ENCODE data around the gene WFDC11. TPM values are rescaled to one million over a fixed set of nuclear protein-coding genes. Genes with fewer than 3 reads are reported as not detected.
"Not testable (repeated sequence)": the region's sequence is repeated elsewhere in the genome, so short reads cannot be mapped to it uniquely, and the experiment has no call there.

The WFDC11 gene
- total RNA-seq, 1 experiment from 2014 or later, result not detected

- H3K4me2 ChIP-seq (ENCODE audit: insufficient read depth, insufficient read length, low read length), result no peak overlapping the region
- Mint-ChIP-seq H3K27ac (no peak overlapping the region), H3K36me3 (ENCODE audit: insufficient read depth in 1 of 3, low read depth in 3 of 3) (peaks cover 0 to 1% (median 0%) of the 10 kb centered on the region in 3 experiments; a peak in 2 of 7 replicates), H3K9me3 (peaks cover 8% of the 10 kb centered on the region in 2 experiments; a peak in 4 of 5 replicates), H3K4me3 (no peak overlapping the region), H3K27me3 (ENCODE audit: low read depth) (no peaks in the 10 kb centered on the region; the same call in 1 of the 2 replicates), H3K4me1 (peaks cover 0 to 2% of the 10 kb centered on the region in 2 experiments; a peak in 1 of 4 replicates)
- H2BK5ac ChIP-seq (ENCODE audit: insufficient read length, low read length), result no peak overlapping the region
- no peaks in the 10 kb centered on the region for H3K23me2 ChIP-seq (ENCODE audit: insufficient read length, low read depth, low read length, poor library complexity, severe bottlenecking)
- H3K79me1 ChIP-seq (ENCODE audit: insufficient read depth, low read depth, low read length, poor library complexity, severe bottlenecking), result no peaks in the 10 kb centered on the region
- H3K27ac ChIP-seq (ENCODE audit: insufficient read length, low read depth, low read length), result no peak overlapping the region
- no peaks in the 10 kb centered on the region for H3K27me3 ChIP-seq (ENCODE audit: insufficient read depth, low read length)
- H3K9me3 ChIP-seq (ENCODE audit: control insufficient read depth, low read depth, low read length), result no peaks in the 10 kb centered on the region
- H2BK120ac ChIP-seq (ENCODE audit: low read depth, low read length, poor library complexity, severe bottlenecking), result no peak overlapping the region
- no peak overlapping the region for H4K91ac ChIP-seq (ENCODE audit: insufficient read length, low read depth, low read length)
- H3T11ph ChIP-seq (ENCODE audit: low read length), result no peak overlapping the region
- no peak overlapping the region for H3K23ac ChIP-seq (ENCODE audit: insufficient read length, low read depth, low read length)
- no peak overlapping the region for H4K5ac ChIP-seq (ENCODE audit: insufficient read length, low read depth, low read length)
- no peak overlapping the region for H2AK5ac ChIP-seq (ENCODE audit: insufficient read length, low read length)
- H2BK15ac ChIP-seq (ENCODE audit: low read depth, low read length), result no peak overlapping the region
- no peak overlapping the region for H2AFZ ChIP-seq (ENCODE audit: low read length)
- no peak for TF ChIP-seq CTCF (conservative IDR thresholded peaks at IDR 0.05)
- H3K4ac ChIP-seq (ENCODE audit: low read depth, low read length), result no peak overlapping the region
- no peak overlapping the region for H3K56ac ChIP-seq (ENCODE audit: insufficient read length, low read depth, low read length)
- peaks cover 3% of the 10 kb centered on the region; the same call in 1 of the 2 replicates for H3K4me1 ChIP-seq (ENCODE audit: insufficient read depth, low read length)
- no peak overlapping the region for H3K9ac ChIP-seq (ENCODE audit: extremely low read depth, insufficient read length, low read length)
- no peak overlapping the region for H2BK20ac ChIP-seq (ENCODE audit: low read depth, low read length, poor library complexity, severe bottlenecking)
- H3K14ac ChIP-seq (ENCODE audit: insufficient read depth, low read length), result no peak overlapping the region
- no peak for DNase-seq
- no peak overlapping the region for H4K8ac ChIP-seq (replicated peaks; ENCODE audit: insufficient read length, low read depth, low read length)
- no peaks in the 10 kb centered on the region for H4K20me1 ChIP-seq (ENCODE audit: control insufficient read depth, insufficient read depth, insufficient read length)
- H2BK12ac ChIP-seq (ENCODE audit: insufficient read length, low read depth, low read length), result no peak overlapping the region
- H3K79me2 ChIP-seq (ENCODE audit: insufficient read depth, low read length), result no peaks in the 10 kb centered on the region
- no peak overlapping the region for H3K18ac ChIP-seq (ENCODE audit: insufficient read length, low read depth, low read length)
Observed at GRCh38 chr20:45672765-45673164, 2.7 kb upstream of the WFDC11 start.

GRCh38 chr20:45657038-45657437 lies 13.0 kb downstream of the WFDC11 start:
- H3K4ac ChIP-seq (ENCODE audit: low read depth, low read length); H4K91ac ChIP-seq (ENCODE audit: insufficient read length, low read depth, low read length); H2AK5ac ChIP-seq (ENCODE audit: insufficient read length, low read length); H4K20me1 ChIP-seq (ENCODE audit: control insufficient read depth, insufficient read depth, insufficient read length); H3K23me2 ChIP-seq (ENCODE audit: insufficient read length, low read depth, low read length, poor library complexity, severe bottlenecking); H3K56ac ChIP-seq (ENCODE audit: insufficient read length, low read depth, low read length); DNase-seq; H3K36me3 Mint-ChIP-seq (ENCODE audit: insufficient read depth in 1 of 3, low read depth in 3 of 3); H3K27me3 Mint-ChIP-seq (ENCODE audit: low read depth); H3K9ac ChIP-seq (ENCODE audit: extremely low read depth, insufficient read length, low read length); H3K27me3 ChIP-seq (ENCODE audit: insufficient read depth, low read length); H3K27ac Mint-ChIP-seq; H3K4me1 ChIP-seq (ENCODE audit: insufficient read depth, low read length); H4K5ac ChIP-seq (ENCODE audit: insufficient read length, low read depth, low read length); H3K27ac ChIP-seq (ENCODE audit: insufficient read length, low read depth, low read length); H3K79me1 ChIP-seq (ENCODE audit: insufficient read depth, low read depth, low read length, poor library complexity, severe bottlenecking); H3K79me2 ChIP-seq (ENCODE audit: insufficient read depth, low read length); H3T11ph ChIP-seq (ENCODE audit: low read length); H4K8ac ChIP-seq (replicated peaks; ENCODE audit: insufficient read length, low read depth, low read length); H3K4me3 Mint-ChIP-seq; H2AFZ ChIP-seq (ENCODE audit: low read length); H3K18ac ChIP-seq (ENCODE audit: insufficient read length, low read depth, low read length); H2BK5ac ChIP-seq (ENCODE audit: insufficient read length, low read length); H2BK12ac ChIP-seq (ENCODE audit: insufficient read length, low read depth, low read length); H2BK120ac ChIP-seq (ENCODE audit: low read depth, low read length, poor library complexity, severe bottlenecking); H3K4me1 Mint-ChIP-seq; H2BK20ac ChIP-seq (ENCODE audit: low read depth, low read length, poor library complexity, severe bottlenecking); H2BK15ac ChIP-seq (ENCODE audit: low read depth, low read length); H3K9me3 ChIP-seq (ENCODE audit: control insufficient read depth, low read depth, low read length); H3K4me2 ChIP-seq (ENCODE audit: insufficient read depth, insufficient read length, low read length); H3K14ac ChIP-seq (ENCODE audit: insufficient read depth, low read length); H3K23ac ChIP-seq (ENCODE audit: insufficient read length, low read depth, low read length): not testable (repeated sequence)
- H3K9me3 Mint-ChIP-seq, result peaks cover 6 to 14% of the 10 kb centered on the region in 2 experiments; a peak in 3 of 5 replicates
- no CpG with 5 or more reads among the region's 3 CpGs for WGBS (ENCODE audit: extremely low coverage, insufficient read length, low lambda C conversion rate)

Data from H9 (cell line).